Measurements from ENCODE around the gene CCDC33. TPM values are rescaled to one million over a fixed set of nuclear protein-coding genes. Genes with fewer than 3 reads are reported as not detected.

CCDC33 gene
- total RNA-seq, 1 donor from 2014 or later, result not detected

DNA sequence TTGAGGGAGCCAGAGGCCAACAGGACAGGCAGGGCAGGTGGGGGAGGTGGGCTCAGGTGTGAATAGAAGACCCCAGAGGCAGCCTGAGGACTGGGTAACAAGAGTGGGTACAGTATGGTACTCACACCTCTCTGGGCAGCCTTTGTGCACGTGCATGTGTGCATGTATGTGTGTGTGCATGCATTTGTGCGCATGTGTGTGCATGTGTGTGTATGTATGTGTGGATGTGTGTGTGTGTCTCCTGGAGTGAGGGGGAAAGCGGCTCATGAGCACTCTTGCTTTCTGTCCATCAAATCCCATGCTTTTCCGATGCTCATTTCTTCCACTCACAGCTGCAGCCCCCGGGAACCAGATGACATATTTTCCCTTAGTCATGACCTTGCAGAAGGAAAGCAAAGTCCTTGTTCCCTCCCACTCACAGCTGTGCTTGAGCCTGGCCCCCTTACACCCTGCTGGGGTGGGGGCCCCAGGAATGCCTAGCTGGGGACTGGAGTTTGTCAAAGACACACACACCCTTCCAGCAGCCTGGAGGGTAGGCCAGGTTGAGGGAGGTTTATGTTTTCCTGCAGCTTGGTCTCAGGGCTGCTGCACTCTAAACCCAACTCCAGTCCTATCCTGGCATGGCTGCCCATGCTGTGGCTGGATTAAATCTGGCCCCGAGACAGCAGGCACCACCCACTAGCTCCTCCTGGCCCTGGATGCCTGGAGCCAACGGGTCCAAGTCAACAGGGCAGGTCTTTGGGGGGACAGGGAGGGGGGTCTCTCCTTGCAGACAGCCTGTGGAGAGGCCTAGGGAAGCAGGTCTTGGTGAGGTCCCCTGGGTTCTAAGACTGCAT lies 22.5 kb downstream of the CCDC33 start:
- no peak for DNase-seq (ENCODE audit: low spot score)

DNA sequence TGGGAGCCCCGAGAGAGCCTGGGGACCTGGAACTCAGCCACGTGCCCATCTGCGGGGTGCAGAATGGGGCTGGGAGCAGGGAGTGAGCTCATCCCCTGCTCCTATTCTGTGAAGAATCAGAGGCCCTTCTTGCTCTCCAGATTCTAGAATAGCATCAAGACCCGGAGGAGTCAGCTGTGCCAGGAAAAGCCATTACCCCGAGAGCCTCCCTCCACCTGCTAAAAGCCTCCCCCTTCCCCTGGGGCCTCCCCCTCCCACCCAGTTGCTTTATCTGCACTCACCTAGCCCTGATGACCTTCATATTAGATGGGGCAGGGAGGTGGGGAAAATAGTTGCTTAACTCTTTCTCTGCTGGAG lies 23.1 kb downstream of the CCDC33 start:
- DNase-seq (ENCODE audit: low spot score), result no peak

DNA sequence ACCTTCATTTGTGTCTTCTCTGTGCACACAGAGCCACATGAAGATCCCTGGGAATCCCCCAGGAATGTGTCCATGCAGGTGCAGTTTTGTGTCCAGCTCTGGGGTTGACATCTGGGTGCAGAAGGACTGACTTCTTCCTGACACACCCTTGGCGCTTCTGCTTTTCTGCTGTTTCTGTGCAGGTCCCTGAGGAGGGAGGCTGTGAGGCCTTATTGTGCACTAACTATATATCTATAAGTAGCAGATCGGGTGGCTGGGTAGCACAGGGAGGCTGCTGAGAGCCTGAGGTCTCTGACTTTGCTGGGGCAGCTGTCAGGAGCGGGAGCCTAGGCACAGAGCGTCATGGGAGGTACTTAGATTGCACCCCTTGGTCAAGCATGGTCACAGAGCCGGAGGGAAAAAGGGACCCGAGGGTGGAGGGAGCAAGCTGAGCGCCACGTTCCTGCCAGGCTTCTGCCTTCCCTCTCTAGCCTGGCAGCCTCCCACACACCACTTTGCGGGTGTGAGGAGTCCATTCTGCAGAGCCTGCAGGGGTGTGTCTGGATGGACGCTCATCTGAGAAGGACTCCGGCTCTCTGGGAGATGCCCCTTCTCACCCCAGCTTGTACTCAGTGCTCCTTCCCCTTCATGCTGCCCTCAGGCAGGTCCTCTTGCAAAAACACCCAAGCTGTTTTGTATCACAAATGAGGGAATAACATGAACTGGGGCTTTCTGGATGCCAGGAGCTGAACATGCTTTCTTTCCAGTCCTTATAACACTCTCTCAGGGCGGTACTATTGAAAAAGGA lies 23.9 kb downstream of the CCDC33 start:
- DNase-seq (ENCODE audit: low spot score), result no peak

DNA sequence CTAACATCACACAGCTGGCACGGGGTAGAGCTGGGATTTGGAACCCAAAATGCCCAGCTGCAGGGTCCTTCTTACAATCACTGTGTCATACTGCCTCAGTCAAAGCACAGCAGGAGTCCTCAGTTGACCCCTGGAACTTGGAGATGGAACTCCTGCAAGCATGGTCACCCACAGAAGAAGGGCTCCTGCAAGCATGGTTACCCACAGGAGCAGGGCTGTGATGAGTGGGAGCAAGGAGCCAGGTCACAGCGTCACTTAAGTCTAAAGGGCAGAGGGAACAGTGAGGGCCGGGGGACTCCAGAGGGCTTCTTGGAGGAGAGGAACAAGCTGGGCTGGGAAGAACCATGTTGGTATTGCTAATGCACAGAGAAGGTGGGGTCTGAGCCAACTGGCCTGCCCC lies 24.9 kb downstream of the CCDC33 start:
- no peak for DNase-seq (ENCODE audit: low spot score)

DNA sequence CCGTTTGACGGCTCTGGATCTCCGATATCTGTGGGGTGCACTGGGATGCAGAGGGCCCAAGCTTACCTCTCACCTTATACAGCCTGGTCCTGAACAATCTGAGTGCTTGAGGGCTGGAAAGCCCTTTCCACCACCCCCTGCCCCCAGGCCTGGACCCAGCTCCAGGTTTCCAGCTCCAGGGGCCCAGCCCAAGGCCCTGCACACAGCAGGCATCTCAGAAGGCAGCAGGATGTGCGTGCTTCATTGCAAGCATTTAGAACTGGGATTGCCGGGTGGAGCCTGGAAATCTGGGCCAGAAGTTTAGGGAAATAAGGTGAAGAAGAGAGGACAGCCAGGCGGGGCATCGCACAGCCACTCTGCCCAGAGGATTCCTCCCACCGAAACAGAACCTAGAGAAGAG lies 25.6 kb downstream of the CCDC33 start:
- DNase-seq (ENCODE audit: low spot score), result no peak

DNA sequence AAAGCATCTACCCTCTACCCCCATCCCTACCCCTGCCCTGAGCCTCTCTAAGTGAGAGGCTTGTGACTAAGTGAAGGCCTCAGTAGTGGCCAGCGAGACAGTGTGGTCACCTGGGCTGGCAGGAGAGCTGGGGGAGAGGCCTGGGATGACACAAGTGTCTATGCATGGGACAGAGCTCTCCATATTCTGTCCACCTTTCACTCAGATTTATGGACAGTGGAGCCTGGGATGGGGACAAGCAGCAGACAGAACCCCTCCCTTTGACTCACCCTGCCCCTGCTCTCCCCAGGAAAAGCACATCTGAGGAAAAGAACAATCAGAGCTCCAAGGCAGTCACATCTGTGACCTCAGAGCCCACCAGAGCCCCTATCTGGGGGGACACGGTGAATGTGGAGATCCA lies 26.0 kb downstream of the CCDC33 start:
- no peak for DNase-seq (ENCODE audit: low spot score)

DNA sequence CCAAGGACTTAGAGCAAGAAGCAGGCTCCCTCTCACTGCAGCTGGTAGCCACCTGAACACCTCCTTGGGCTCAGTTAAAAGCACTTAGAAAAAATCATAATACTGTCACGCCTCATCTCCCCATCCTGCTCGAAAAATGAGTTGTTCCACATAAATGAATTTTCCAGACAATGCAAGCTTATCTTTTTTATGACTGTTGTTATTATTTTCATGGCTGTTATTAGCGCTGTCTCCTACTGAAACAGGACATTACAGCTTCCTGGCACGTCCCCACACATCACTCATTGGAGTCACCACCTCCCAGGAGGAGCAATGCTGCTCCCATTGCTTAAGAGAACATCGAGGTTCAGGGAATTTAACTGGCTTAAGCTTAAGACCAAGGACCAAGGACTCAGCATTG lies 26.5 kb downstream of the CCDC33 start:
- DNase-seq (ENCODE audit: low spot score), result no peak

DNA sequence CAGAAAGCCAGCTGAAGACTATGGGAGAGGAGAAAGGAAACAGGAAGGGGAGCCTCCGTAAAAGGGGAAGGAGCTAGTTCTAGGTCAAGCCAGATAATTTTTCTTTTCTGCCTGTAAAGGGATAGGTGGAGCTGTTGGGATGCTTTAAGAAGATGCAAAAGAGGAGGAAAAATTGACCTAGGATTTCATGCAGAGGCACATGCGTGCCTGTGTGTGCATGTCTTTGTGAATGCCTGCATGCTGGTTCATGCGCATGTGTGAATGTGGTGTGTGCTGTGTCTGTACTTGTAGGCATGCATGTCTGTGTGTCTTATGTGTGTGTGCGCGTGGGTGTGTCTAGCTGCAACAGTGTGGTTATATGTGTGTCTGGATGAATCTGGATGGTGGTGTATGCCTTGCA lies 27.3 kb downstream of the CCDC33 start:
- DNase-seq (ENCODE audit: low spot score), result no peak

DNA sequence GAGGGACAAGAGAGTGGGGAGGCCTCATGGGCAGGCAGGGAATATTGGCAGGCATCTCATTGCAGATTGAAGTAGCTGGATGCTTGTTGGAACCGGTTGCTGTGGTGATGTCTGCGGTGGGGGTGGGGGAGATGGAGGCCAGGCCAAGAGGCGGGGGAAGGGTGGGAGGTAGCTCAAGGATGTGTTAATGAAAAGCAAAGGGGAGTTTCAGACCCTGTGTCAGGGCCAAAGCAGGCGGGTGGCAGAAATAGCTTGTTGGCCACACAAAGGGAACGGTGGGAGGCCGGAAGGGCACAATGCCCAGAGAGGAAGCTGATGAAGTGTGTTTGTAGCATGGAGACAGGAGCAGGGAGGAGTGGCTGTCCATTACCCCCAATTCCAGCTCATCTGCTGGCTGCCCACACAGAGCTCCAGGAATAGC lies 28.0 kb downstream of the CCDC33 start:
- no peak for DNase-seq (ENCODE audit: low spot score)

DNA sequence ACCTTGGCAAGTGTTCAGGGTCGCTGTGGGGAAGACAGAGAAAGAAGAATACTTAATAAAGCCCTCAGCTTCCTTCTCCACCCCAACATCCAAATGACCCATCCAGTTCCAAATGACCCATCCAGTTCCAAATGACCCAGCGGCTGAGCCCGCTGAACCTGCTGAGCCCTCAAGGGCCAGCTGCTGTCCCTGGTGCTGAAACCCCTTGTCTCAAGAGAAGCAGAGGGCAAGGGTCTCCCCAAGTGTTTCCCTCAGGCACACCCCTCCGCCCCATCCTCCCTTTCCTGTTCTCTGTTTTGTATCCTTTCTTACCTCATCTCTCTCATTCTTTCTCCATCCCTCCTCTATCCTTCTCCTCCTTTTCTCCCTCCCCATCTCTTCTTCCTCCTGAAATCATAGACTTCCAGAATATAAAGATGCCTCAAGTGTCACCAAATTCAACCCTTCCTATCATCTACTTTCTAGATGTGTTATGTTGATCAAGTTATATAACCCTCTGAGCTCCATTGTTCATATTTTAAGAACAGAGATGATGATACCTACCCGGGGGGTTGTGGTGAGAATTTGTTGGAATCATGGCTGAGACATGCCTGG lies 29.0 kb downstream of the CCDC33 start:
- DNase-seq (ENCODE audit: low spot score), result no peak

DNA sequence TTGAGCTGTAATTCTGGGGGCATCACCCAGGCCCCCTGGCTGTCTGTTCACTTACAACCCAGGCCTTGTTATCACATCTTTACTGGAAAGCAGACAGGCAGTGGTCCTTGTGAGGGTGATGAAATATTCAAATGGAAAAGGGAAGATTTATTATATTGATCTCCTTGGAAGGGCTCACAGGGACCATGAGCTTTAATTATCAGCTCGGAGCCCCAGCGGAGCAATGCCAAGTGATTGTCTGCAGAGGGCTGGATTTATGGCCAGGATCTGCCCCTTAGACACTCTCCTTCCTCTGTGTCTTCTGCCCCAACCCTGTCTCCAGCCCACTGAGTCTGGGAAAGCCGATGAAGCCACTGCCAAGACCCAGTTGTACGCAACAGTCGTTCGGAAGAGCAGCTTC lies 31.9 kb downstream of the CCDC33 start:
- no peak for DNase-seq (ENCODE audit: low spot score)

DNA sequence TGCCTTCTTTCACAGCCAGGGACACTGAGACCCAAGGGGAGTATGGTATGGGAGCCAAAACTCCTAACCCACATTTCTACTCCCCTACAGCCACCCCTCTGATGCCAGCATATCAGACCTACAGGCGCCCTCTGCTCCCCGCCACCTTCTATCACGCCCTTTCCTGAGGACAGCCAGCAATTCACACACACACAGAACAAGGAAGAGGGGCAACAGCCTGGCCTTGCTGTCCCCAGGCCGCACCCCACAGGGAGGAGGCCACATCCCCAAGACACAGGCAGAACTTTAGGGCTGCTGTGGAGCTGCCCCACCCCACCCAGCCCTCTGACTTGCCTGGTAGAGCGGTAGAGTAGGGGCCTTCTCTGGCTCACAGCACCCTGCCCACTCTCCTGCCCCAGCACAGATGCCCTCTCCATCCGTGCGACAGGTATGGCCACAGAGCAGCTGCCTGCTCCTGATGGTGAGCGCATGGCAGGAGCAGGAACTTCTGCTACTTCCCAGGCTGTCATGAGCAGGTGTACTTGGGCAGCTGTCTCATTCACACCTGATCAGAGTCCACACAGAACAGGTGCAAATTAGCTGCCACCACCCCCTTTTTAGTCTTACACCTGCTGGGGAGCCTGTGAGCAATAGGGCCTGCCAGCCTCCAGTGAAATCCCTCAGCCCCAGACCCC lies 33.4 kb downstream of the CCDC33 start:
- DNase-seq (ENCODE audit: low spot score), result no peak

DNA sequence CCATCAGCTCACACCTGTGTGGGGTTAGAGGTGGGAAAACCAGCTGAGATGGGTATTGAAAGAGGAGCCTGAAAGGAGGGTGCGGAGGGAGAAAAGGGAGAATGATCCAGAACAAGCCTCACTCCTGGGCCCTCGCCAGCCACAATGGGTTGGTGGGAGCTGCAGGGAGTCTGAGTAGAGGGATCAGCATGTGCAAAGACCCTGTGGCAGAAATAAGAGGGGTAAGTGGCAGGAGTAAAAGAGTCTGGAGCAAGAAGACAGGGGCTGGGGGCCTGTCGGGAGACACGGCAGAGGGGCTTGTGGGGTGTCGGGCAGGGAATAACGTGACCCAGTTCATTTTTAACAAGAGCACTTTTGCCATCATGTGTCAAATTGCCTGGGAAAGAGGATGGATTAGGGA lies 34.0 kb downstream of the CCDC33 start:
- no peak for DNase-seq (ENCODE audit: low spot score)

DNA sequence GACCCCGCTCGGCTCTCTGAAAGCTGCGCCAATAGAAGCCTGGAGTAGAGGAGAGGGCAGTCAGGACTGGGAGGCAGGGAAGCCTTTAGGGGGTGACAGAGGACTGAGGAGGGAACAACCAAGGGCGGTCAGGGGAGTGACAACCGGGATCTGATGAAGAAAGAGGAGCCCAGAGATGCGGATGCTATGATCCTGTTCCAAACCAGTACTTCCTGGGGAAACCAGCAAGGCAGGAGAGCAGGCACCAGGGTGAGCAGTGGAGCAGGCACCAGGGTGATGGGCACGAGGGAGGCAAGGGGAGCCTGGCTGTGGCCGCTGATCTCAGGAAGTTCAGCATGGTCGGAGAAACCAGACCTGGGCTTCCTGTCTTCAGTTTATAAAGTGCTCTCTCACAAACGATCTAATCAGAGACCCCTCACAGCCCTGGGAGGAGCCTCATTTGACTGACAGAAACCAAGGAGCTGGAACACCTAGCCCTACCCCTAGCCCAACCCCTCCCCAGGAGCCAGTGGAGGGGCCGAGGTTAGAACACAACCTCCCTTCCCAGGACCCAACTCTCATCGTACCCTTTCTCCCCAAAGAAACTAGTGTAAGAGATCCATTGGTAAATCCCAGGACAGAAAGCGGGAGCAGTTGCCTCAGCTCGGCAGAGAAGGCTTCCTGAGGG lies 34.9 kb downstream of the CCDC33 start:
- DNase-seq (ENCODE audit: low spot score), result no peak

DNA sequence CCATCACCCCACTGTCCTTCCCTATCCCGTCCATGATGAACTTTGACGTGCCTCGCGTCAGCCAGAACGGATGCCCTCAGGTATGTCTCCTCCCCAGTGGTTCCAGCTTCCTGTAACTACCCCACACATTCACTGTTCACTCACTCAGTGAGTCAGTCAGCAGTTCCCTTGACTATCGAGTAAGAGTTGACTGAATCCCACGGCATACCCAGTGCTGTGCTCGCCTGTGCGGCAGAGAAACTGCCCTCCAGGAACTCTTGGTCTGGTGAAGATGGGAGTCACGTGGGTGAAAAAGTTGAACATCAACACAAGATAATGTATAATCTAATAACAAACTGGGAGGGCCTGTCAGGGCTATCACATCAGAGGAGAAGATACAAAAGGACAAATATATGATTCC lies 36.7 kb downstream of the CCDC33 start:
- DNase-seq (ENCODE audit: low spot score), result no peak

DNA sequence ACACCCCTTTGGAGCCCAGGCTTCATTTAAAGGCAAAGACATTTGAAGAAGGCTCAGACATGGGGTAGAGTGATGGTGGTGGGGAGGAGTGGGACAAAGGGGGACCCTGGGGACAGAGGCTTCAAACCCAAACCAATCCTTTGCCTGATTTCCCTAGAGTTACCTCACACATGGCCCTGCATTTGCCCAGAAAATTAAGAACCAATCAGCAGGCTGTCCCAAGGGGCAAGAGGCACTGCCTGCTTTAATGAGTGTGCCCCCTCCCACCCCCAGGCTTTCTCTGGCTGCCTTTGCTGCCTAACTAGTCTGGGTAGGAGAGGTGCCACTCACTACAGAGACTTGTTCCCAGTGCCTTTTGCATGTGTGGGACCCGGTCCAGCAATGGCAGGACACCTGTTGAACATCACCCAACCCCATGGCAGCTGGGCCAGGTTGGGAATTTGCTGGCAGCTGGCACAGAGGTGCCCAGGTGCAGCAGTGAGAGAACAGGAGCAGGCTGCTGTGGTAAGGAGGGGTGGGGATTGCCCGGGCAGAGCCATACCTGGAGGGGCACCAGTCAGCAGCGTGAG lies 38.4 kb downstream of the CCDC33 start:
- no peak for DNase-seq (ENCODE audit: low spot score)

DNA sequence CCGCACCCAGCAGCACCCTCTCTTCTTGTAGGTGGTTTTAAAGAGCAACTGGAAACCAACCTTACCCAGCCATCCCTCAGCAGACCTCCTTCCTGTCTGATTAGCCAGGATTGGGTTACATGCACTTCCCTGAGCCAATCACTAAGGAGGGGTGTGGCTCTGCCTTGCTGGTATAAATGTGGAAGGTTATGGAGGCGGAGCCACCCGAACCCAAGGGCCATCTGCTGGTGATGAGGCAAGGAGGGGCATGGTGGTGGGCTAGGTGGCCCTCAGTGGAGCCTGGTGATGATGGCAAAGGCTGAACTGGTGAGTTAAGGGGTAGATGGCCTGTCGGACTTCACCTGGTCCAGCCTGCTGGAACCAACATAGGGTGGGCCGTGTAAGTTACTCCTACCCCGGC lies 39.8 kb downstream of the CCDC33 start:
- DNase-seq (ENCODE audit: low spot score), result no peak

DNA sequence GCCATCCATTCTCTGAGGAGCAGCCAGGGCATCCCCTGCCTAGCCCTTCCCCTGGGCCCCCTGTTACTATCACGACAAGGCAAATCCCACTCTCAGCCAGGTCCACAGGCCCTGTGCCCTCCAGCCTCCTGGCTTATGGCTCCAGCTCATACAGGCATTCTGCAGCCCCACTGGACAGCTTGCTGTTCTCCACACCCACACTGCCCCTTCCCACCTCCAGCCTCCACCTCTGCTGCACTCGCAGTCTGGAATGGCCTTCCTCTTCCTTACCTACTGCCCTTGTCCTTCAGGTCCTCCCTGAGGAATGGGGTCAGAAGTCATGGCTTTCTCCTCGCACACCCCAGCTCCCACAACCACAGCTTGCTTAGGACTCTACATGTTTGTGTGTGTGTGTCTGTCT lies 40.4 kb downstream of the CCDC33 start:
- no peak for DNase-seq (ENCODE audit: low spot score)

DNA sequence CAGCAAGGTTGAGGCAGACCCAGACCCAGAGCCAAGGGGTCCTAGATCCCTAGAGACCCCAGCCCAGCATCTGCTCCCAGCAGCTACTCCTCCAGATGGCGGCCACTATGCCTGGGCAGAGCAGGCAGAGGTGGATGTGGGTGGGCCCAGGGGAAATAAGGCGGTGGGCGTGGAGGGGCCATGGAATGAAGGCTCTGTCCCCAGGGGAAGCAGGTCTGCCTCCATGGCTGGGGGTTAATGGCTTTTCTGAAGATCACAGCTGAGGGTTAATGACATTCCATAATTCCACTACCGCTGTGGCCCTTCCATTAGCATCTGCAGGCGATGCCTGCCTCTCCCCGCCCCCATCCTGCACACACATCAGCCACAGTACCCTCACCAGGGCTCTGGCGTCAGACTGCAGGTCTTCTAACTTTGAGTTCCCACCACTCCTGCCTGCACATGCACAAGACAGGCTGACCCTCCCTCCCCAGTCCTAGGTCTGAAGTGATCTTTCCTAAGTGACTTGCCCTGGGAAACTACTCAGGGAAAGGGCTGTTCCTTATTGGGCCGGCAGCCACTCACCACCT lies 41.2 kb downstream of the CCDC33 start:
- no peak for DNase-seq (ENCODE audit: low spot score)

DNA sequence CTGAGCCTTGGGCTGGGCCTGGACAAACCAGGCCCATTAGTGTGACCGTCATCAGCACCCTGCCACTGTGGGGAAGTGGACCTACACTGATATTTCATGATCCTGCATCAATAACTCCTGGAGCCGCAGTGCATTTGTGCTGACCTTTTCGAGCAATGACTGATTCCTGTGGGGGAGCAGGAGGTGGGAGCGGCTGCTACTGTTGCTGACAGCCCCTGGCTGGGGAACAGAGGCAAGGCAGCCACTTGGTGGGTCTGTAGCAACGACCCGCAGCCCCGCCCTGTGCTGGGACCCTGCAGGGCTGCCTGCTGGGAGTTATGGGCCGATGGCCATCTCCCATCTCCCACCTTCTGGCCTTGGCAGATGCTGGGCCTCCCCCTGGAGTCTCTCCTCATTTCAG lies 42.1 kb downstream of the CCDC33 start:
- no peak for DNase-seq (ENCODE audit: low spot score)
